HG02884 (cell line): Measurements from ENCODE around the gene GYPE.
"Not testable (repeated sequence)": the region's sequence is repeated elsewhere in the genome, so short reads cannot be mapped to it uniquely, and the experiment has no call there.

Experiments
- ATAC-seq: cut with Tn5 transposase; IDR thresholded peaks from one replicate; pipeline ENCODE4 v1.9.1; 2021; ENCODE audit warnings: mild to moderate bottlenecking, moderate library complexity; ENCODE audit not compliant: unreplicated experiment

Gene GYPE

DNA sequence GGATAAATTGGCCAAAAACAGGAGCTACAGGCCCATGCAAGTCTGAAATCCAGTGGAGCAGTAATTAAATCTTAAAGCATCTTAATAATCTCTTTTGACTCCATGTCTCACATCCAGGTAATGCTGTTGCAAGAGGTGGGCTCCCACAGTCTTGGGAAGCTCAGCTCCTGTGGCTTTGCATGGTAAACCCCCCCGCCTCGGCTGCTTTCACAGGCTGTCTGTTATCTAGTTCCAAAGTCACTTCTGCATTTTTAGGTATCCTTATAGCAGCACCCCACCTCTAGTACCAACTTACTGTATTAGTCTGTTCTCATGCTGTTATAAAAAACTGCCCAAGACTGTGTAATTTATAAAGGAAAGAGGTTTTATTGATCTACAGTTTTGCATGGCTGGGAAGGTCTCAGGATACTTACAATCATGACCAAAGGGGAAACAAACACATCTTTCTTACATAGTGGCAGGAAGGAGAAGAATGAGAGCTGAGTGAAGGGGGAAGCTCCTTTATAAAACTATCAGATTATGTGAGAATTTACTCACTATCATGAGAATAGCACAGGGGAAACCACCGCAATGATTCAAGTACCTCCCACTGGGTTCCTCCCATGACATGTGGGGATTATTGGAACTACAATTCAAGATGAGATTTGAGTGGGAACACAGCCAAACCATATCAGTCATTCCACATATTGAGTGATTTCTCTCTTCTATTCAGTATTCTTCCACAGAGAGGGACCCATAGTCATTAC is 34.7 kb downstream of the GYPE start:
- ATAC-seq, result not testable (repeated sequence)

DNA sequence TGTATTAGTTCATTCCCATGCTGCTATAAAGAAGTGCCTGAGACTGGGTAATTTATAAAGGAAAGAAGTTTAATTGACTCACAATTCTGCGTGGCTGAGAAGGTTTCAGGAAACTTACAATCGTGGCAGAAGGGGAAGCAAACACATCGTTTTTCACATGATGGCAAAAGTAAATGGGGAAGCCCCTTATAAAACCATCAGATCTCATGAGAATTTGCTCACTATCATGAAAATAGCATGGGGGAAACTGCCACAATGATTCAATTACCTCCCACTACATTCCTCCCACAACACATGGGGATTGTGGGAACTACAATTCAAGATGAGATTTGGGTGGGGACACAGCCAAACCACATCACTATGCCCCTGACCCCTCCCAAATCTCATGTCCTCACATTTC is 35.4 kb downstream of the GYPE start:
- ATAC-seq, result not testable (repeated sequence)

DNA sequence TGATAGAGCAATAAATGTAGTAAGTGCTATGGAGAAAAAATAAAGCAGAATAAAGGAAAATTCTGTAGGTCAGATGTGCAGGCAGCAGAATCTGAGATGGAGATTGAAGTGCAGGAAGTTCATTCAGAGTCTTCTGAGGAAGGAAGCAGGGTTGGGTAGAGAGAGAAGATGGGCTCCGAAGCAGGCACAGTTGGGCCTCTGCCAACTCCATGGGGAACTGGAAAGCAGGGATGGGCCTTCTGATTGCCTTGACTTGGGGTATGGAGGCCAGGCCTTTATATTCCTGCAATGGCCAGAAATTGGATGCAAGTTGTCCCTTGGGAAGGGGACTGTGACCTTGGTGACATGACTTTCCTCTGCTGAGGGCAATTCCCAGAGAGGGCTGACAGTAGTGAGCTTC is 42.6 kb downstream of the GYPE start:
- not testable (repeated sequence) for ATAC-seq

DNA sequence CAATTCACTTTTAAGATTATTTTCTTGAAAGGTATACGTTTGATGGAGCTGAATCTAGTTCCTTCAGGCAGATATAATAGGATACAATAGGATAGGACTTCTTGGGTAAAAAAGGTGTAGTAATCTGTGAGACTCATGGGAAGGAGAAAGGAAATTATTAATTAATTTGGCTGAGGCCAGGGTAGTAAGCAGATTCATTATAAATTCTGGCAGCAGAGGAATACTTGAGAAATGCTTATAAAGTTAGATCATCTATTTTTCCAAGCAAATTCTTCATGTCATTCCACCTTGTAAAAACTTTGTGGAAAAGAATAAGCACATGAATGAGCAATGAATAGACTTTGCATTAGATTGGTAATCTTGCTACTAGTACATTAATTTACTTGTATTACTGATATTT is 46.9 kb downstream of the GYPE start:
- ATAC-seq, result no peak

DNA sequence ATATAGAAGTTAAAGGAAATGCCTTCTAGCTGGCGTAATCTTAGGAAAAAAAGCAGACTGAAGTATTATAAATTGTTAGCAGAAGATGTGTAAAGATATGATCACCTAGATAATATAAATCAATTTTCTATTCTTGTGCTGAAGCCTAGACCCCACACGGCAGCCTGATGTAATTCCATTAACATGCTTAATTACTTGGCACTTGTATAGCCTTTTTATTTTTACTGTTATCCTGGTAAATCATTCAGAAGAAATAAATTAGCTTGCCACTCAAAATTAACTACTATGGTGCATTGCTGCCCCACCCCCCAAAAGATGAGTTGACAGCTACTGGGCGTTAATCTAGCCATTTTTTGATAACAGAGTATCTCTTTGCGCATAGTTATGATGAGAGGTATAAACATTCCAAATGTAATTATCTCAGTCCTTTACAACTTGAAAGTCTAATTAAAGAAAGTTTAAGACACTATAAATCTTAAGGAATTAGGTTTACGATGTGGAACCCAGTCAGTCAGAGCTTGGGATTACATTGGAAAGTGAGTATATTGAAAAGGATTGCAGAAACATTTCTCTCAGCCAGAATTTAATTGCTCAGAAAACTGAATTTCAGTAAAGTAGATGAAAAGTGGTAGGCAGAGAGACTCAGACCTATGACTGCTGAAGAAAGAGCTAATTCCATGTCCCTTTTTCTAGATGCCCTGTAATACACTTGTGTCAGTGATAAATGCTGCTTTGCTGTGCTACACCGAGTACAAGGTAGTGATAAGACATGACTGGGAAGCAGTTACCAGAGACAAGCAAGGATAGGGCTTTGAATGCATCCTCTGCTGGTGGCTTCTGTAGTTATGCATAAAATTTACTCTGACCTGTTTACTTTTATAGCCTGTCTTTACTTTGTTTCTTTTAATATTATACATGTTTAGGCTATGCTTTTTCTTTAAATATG is 47.7 kb downstream of the GYPE start:
- not testable (repeated sequence) for ATAC-seq

DNA sequence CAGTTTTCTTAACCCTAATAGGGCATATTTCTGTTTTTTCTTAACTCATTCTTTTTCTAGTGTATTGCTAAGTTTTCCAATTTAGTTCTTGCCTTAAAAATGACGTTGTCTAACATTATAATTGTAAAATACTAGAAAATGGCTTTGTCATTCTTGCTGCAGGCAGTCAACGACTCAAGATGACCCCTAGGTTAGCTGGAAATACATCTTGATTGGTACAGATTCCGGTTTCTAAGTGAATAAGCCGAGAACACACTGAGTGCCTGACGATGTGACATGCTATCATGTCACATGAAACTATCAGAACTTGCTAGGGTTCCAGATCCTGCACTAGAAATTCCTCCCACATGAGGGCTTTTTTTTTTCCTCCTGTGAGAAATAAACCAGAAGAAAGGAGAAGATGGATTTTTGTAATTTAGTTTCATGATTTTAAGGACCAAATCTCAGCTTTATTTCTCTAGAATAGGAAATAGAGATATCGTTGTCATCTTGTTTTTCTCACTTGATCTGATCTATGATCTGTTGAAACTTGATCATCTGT is 49.3 kb downstream of the GYPE start:
- not testable (repeated sequence) for ATAC-seq

DNA sequence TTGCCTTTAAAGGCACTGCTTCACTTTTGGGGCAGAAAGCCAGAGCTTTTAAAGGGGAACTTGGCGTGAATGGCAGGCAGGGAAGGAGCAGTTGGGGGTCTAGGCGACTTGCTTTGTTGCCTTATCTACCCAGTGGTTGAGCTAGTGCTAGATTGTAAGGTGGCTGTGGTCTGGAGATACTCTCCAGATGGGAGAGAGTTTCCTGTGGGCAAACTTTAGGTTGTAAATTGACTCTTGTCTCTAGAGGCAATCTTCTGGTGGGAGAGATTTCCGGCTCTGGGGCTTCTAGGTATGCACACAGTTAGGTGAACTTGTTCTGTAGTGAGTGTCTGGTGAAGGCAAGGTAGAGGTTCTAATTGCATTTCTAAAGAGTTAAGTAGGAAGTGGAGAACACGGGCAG is 50.7 kb downstream of the GYPE start:
- not testable (repeated sequence) for ATAC-seq

DNA sequence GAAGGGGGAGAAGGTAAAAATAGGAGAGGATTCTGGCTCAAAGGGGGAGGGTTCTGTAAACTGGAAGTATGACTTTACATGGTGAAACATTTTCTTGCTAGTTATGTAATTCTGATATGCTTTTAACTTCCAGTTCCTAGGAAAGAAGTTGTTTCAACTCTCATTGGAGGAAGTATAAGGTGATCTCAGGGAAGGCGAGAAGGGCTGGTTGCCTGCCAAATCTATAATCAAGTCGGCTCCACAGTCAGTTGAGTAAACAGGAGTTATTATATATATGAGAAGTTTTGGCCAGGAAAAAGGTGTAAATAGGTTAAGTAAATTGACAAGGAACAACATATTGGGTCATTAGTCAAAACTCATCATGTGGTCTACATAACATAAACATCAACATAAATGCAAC is 56.1 kb downstream of the GYPE start:
- ATAC-seq, result not testable (repeated sequence)

DNA sequence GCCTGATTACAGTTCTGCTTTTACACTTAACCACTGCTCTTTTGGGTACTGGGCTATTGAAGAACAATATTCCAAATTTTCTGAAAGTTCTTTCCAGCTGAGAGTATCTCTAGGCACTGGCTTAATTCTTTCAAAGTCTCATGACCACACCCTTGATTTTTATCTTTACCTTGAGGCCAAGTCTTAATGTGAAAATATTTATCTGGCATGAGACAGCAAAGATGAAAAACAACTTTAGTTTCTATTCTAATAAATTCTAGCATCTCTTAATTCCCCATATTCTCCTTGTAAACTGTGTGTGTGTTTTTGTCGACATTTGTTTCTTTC is 61.9 kb downstream of the GYPE start:
- ATAC-seq, result not testable (repeated sequence)

DNA sequence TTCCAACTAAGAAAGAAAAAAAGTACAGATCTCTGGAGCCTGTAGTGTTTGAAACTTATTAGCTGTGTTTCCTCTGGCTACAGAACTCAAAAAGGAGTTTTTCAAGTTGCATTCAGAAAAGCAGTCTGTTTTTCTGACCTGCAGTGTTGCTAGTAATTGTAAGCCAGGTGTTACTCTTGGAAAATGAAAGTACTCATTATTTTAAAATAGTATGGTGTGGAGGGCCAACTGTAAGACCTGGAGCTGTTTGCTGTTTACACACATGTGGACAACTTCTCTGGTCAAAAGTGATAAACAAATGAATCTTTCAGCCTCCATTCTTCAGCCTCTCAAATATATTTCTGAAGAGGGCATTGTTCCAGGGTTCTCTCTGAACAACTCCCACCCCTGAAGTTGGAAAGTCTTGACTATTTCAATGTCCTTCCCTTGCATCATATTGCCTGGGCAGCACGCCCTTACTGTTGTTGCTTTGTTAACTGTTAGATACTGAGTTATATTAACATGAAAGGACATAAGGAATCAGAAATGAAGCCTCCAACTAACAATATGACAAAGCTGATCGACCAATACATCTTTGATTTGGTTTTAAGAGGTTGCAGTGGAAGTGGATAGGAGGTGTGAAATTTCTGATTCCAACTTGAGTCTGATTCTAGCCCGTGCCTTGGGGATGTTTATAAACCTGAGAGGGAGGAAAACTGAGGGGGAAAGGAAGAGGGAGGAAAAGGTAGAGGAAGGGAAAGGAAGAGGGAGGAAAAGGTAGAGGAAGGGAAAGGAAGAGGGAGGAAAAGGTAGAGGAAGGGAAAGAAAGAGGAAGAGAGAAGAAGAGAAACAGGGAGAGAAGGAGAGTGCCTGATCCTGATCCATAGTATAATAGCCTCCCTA is 62.5 kb downstream of the GYPE start:
- ATAC-seq, result not testable (repeated sequence)

DNA sequence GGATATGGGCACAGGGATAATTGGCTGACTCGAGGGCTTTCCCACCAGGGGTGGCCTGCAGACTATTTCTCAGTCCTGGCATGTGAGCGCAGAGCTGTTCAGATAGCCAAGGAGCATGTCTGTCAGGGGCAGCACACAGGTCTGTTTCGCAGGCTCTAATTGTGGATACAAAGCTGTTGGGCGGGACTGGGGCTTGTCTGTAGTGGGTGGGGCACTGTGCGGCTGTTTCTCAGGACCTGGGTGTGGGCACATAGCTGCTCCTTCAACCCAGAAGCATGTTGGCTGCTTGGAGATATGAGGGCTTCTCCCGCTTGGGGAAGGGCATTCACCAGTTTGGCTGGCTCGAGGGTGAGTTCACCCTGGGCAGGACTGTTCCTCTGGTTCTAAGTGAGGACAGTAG is 65.9 kb downstream of the GYPE start:
- ATAC-seq, result not testable (repeated sequence)

DNA sequence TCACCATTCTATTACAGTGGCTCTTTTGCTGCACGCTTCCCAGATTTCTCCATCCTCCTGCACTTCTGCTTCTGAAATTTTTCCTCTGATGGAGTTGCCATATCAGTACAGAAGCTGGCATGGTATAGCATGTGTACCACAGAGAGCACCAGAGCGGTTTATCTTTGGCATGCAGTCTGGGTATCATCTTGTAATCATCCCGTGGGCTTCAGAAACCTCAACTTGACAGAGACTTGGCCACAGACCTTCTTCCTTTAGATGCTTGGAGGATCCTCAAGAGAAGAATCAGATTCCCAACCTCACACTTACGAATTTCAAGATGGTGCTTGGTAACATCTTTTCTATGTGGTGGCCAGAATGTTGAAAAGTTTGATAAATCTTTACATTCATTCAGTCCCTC is 71.2 kb downstream of the GYPE start:
- ATAC-seq, result not testable (repeated sequence)

DNA sequence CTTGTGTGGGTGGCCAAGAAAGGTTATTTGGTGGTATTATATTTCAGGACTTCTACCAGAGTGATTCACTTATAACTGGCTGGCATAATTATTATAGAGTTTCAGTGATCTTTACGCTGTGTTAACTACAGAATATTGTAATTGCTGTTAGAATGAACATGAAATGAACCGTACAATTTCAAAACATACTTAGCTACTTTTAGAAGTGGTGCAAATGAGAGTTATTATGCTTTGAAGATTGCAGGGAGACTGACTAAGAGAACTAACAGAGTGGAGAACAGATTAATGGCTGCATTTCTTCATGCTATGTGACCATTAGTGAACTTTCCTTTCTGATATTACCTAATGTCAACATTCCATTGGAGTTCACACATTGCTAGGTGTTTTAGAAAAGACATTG is 71.7 kb downstream of the GYPE start:
- not testable (repeated sequence) for ATAC-seq

DNA sequence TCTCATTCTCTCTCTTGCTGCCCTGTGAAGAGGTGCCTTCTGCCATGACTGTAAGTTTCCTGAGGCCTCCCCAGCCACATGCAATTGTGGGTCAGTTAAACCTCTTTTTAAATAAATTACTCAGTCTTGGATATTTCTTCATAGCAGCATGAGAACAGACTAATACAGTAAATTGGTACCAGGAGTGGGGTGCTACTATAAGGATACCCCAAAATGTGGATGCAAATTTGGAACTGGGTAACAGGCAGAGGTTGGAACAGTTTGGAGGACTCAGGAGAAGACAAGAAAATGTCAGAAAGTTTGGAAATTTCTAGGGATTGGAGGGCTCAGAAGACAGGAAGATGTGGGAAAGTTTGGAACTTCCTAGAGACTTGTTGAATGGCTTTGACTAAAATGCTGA is 74.8 kb downstream of the GYPE start:
- ATAC-seq, result not testable (repeated sequence)

DNA sequence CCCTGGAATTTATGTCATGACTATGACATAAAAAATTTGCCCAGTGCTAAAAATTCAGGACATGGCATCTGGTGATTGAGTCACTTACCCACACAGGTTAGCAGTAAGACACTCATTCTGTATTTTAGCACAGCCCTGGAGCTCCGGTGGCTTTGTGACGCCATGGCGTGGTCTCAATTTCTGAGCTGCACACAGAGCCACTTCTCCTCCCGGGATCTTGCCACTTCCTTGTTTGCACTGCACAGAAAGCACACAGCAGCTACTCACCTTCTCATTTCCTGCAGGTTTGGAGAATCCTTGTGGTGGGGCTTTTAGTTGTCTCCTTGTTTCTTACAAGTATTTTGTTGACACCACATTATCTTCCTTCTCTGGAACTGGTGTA is 76.1 kb downstream of the GYPE start:
- not testable (repeated sequence) for ATAC-seq
